Tibial artery (tissue), 4 donors: Measurements from ENCODE around the gene BHLHE41.

Source experiments
- DNase-seq, 2 donors: peaks; one replicate each; pipeline ENCODE4 v3.0.0-alpha.2; 2019
- H3K27ac ChIP-seq, 2 donors: fragments of 200-600 bp; sonication (generic) in 1 of 2; 1 replicate in 1 of 2; 2 replicates in 1 of 2; pipeline ENCODE4 v1.5.1; 2018 to 2019; ENCODE audit warnings: mild to moderate bottlenecking in 1 of 2
- H3K27me3 ChIP-seq, 2 donors: fragments of 200-600 bp; sonication (generic) in 1 of 2; one replicate each; pipeline versions ENCODE4 v1.5.1 to v1.6.0; 2016 to 2019
- H3K36me3 ChIP-seq, 3 donors: fragments of 200-600 bp; sonication (generic) in 2 of 3; one replicate each; pipeline ENCODE4 v1.5.1; 2016 to 2019; ENCODE audit warnings: mild to moderate bottlenecking in 2 of 3
- H3K4me1 ChIP-seq, 4 donors: fragments of 200-600 bp; sonication (generic) in 2 of 4; 1 replicate in 3 of 4; 2 replicates in 1 of 4; pipeline ENCODE4 v1.5.1; 2016 to 2019
- H3K4me3 ChIP-seq, 2 donors: fragments of 200-600 bp; sonication (generic) in 1 of 2; 1 replicate in 1 of 2; 2 replicates in 1 of 2; pipeline ENCODE4 v1.5.1; 2018 to 2019; ENCODE audit warnings: mild to moderate bottlenecking in 2 of 2
- H3K9me3 ChIP-seq, 3 donors: fragments of 200-600 bp; sonication (generic) in 1 of 3; one replicate each; pipeline ENCODE4 v1.5.1; 2016 to 2019
- intact Hi-C: fragments of 100-400 bp; cut with DNase I; formaldehyde crosslinking; loops from one replicate; pipeline ENCODE4 v1.15.0; 2023; ENCODE audit warnings: low total_unique reads
- TF ChIP-seq, protein P1 (sequence below), 2 experiments: fragments of 200-600 bp in 1 of 2; fragments of 450-650 bp in 1 of 2; IDR thresholded peaks; one replicate each; pipeline ENCODE4 v1.5.1; 2017 to 2019; ENCODE audit warnings: antibody characterized with exemption in 2 of 2, mild to moderate bottlenecking in 1 of 2, moderate library complexity in 1 of 2

Gene BHLHE41

DNA sequence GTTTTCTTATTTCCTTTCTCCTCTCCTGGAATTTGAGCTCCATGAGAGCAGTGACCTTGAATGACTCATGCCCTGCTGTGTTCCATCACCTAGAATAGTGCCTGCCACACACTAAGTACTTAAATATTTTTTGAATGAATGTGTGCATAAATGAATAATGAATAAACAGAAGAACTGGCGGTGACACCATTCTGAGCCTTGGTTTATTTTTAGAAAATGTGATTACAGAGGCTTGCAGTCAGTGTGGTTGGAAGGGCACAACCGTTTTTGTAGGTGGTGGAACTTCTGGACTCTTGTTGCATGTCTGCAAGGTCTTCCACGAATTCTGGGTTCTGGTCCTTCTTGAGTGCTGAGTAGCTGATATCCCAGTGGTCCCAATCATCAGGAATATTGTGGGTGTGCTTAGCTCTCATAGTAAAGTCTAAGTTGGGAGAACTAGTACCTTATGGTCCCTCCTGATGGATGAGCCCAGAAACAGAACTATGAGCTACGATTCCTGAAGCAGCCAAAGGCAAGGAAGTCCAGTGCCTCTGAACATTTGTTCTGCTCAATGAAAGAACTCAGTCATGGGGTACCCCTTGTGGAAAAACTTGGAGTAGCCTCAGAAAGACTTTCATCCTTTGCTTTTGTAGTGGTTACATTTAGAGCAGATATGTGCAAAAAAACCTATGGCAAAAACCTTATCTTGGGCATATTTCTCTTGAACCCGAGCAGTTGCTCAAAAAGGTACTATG is 28.8 kb upstream of the BHLHE41 start:
- no peak for DNase-seq
- Histone ChIP-seq H3K4me3 (no peak overlapping the region), H3K27me3 (no peaks in the 10 kb centered on the region), H3K27ac (peak overlapping the region in 1 of 2 donors; percentile 11), H3K9me3 (no peaks in the 10 kb centered on the region), H3K36me3 (no peaks in the 10 kb centered on the region), H3K4me1 (peaks cover 0 to 35% (median 28%) of the 10 kb centered on the region in 4 donors)
- intact Hi-C loops = loop anchor here (2.0 kb wide), 1 partner anchor 45 kb away; no protein-coding TSS in a partner anchor
- TF ChIP-seq, protein P1, sequence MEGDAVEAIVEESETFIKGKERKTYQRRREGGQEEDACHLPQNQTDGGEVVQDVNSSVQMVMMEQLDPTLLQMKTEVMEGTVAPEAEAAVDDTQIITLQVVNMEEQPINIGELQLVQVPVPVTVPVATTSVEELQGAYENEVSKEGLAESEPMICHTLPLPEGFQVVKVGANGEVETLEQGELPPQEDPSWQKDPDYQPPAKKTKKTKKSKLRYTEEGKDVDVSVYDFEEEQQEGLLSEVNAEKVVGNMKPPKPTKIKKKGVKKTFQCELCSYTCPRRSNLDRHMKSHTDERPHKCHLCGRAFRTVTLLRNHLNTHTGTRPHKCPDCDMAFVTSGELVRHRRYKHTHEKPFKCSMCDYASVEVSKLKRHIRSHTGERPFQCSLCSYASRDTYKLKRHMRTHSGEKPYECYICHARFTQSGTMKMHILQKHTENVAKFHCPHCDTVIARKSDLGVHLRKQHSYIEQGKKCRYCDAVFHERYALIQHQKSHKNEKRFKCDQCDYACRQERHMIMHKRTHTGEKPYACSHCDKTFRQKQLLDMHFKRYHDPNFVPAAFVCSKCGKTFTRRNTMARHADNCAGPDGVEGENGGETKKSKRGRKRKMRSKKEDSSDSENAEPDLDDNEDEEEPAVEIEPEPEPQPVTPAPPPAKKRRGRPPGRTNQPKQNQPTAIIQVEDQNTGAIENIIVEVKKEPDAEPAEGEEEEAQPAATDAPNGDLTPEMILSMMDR (IDR thresholded peaks at IDR 0.05) = no peak

DNA sequence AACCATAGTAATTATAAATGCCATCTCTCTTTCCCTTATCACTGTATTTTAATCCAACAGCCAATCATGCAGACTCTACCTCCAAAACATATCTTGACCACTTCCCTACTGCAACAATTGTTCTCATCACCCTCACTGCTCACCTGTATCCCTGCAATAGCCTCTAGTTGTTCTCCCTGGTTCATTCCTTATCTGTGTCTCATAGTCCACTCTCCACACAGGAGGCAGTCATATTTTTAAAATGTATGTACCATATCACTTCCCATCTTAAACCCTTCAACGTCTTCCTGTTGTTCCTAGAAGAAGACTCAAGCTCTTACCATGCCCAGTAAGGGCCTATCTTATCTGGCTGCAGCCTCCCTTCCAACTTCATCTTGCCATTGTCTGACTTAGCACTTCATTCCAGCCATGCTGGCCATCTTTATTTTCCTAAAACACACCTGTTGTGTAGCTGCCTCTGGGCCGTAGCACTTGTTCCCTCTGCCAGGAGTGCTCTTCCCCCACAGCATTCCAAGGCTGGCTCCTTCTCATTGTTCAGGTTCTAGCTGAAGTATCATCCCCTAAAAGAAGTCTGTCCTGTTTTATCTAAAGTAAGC is 27.8 kb upstream of the BHLHE41 start:
- no peaks in the 10 kb centered on the region for H3K27me3 ChIP-seq
- no peak overlapping the region for H3K4me3 ChIP-seq
- peaks cover 0 to 35% (median 28%) of the 10 kb centered on the region in 4 donors for H3K4me1 ChIP-seq
- peak overlapping the region in 1 of 2 donors; percentile 18 for H3K27ac ChIP-seq
- TF ChIP-seq, protein P1 (IDR thresholded peaks at IDR 0.05) = no peak
- DNase-seq = no peak
- no peaks in the 10 kb centered on the region for H3K9me3 ChIP-seq
- H3K36me3 ChIP-seq = no peaks in the 10 kb centered on the region
- intact Hi-C loops = loop anchor here (2.0 kb wide), 1 partner anchor 46 kb away; no protein-coding TSS in a partner anchor

DNA sequence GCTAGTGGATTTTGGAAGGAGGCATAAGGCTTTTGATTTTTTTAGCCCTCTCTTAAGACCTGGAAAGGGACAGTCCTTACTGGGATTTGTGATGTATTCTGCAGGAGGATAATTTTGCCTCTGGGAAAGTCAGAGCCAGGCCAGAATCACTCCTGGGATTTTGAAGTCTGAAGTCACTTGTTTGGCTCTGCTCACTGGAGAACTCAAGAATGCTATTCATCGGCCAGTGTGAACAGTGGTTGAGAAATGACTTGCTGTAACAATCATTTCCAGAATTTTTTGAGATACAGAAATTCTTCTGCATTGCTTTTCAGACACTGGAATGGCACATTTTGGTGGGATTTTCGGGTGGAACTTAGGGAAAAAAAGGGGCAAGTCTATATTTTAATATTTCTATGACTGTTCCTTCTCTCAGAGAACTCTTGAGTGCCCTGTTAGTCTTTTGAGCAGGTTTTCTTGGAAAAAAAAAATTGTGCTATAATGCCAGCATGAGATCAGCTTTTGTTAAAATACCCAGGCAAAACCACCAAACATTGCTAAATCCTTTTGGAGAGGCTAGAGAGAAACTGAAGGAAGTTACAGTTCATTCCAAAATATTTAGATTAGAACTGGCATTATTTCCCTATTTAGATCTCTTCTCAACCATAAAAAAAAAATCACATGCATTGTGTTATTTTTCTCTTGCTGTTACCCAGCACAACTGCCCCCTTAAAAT is 26.1 kb upstream of the BHLHE41 start:
- Histone ChIP-seq H3K4me3 (no peak overlapping the region), H3K27me3 (no peaks in the 10 kb centered on the region)
- DNase-seq = no peak

DNA sequence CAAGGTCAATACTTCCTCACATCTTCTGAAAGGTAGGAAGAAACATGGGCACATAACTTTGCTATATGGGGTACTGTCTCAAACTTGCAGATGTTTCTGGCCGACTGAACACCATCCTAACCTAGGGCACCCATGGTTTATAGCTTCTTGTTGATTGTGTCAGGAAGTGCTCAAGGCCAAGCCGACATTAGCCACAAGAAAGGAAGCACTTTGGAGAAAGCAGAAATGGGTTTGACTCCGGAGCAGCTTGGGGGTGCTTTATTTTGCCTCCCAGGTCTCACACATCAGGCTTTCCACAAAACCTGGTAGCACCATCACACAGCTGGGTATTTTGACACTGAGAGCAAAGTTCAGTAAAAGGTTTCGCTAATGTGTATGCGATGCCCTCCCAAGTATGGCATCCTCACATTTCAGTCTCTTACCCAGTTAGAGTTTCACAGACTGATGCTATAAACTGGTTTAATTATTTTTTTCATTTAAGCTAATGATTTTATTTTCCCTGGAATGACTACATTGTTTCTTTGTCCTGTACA is 25.2 kb upstream of the BHLHE41 start:
- H3K36me3 ChIP-seq = no peaks in the 10 kb centered on the region
- H3K4me1 ChIP-seq = peaks cover 0 to 35% (median 28%) of the 10 kb centered on the region in 4 donors
- TF ChIP-seq, protein P1 (IDR thresholded peaks at IDR 0.05) = no peak
- no peaks in the 10 kb centered on the region for H3K9me3 ChIP-seq
- H3K4me3 ChIP-seq = no peak overlapping the region
- peak overlapping the region in 1 of 2 donors; percentile 9 for H3K27ac ChIP-seq
- intact Hi-C loops = no loop called here
- H3K27me3 ChIP-seq = no peaks in the 10 kb centered on the region
- DNase-seq = no peak

More for the DNA sequence above, 26.1 kb upstream of the BHLHE41 start:
- intact Hi-C loops = no loop called here
- Histone ChIP-seq H3K36me3 (no peaks in the 10 kb centered on the region), H3K27ac (peak overlapping the region in 1 of 2 donors; percentile 9), H3K4me1 (peaks cover 0 to 35% (median 28%) of the 10 kb centered on the region in 4 donors), H3K9me3 (no peaks in the 10 kb centered on the region)
- TF ChIP-seq, protein P1 (IDR thresholded peaks at IDR 0.05) = no peak

DNA sequence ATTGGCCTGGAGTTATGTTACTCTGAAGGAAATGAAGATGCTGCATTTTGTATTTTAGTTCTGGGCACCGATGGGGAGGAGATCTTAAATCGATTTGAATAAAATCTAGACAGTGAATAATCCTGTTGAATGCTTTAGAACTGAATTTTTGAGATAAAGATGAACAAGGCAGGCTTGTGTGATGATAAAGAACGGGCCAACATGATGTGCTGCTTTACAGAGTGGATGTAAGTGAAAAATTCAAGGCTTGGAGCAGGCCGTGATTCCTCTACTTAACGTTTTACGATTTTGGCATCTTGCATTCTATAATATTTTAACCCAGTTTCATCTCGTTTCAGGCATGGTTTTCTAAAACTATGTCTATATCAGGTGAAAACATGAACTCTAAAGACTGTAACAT is 23.5 kb upstream of the BHLHE41 start:
- TF ChIP-seq, protein P1 (IDR thresholded peaks at IDR 0.05) = no peak
- Histone ChIP-seq H3K9me3 (no peaks in the 10 kb centered on the region), H3K27me3 (no peaks in the 10 kb centered on the region), H3K4me1 (peaks cover 0 to 24% (median 19%) of the 10 kb centered on the region in 4 donors), H3K36me3 (no peaks in the 10 kb centered on the region), H3K4me3 (no peak overlapping the region), H3K27ac (no peak overlapping the region)
- intact Hi-C loops = no loop called here
- DNase-seq = no peak
